GF-D8 (cell line): ENCODE measurements around the gene OR10S1.
"Not testable (repeated sequence)": the region's sequence is repeated elsewhere in the genome, so short reads cannot be mapped to it uniquely, and the experiment has no call there.

Experiments used
- DNase-seq: peaks from one replicate; lab custom pipeline; 2025; lab: John Stamatoyannopoulos, UW

Gene OR10S1, protein sequence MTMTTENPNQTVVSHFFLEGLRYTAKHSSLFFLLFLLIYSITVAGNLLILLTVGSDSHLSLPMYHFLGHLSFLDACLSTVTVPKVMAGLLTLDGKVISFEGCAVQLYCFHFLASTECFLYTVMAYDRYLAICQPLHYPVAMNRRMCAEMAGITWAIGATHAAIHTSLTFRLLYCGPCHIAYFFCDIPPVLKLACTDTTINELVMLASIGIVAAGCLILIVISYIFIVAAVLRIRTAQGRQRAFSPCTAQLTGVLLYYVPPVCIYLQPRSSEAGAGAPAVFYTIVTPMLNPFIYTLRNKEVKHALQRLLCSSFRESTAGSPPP

DNA sequence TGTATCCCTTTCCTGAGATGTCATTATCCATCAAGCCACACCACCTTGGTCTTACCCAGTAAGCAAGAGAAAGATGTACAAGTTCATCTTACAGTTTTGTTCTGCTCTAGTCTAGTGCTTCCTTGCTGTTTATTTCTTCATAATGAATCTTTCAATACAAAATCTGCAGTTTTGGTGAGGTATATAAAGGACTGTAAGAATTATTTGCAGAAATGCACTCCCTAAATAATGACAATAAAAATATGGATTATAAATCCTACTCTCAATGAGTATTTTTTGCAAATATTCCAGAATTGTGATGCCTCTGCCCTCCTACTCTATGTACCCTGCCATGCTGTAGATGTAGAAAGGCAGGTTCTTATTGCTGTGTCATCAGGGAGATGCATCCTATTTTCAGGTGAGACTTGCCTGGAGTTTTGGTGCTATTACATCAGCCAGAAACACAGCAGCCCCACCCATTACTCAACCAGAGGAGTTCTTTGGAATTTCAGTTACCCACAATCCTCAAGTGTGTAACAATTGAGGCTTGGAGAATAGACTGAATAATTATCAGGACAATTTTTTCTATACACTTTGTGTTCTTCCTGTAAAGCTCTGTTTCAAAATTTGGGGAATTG, at the start of gene OR10S1:
Gene OR10S1 (minus strand): TSS at position 51 of the 617 bp plus-strand sequence. CDS start 117 bp downstream, outside the sequence.
- no peak for DNase-seq

DNA sequence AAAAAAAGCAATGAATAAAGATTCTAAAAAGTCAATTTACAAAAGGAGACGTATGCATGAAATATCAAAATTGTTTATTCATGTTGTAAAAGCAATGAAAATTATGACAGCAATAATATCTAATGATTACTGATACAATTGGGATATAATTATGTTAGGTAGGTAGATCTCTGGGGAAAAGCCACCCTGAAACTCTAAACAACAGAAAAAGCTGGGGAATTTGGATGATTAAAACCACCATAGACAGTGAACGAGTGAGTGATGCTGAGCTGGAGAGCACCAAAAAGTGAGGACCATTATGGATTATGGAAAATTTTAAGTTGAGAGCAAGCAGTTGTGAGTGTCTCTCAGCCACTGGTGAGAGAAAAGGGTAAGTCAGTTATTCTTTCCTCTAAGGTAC, 48.9 kb upstream of the OR10S1 start, which contains the start of gene OR10G8:
Gene OR10G8 (plus strand): TSS at position 301 of the 400 bp plus-strand sequence. CDS start 2,825 bp downstream, outside the sequence.
- DNase-seq: no peak

DNA sequence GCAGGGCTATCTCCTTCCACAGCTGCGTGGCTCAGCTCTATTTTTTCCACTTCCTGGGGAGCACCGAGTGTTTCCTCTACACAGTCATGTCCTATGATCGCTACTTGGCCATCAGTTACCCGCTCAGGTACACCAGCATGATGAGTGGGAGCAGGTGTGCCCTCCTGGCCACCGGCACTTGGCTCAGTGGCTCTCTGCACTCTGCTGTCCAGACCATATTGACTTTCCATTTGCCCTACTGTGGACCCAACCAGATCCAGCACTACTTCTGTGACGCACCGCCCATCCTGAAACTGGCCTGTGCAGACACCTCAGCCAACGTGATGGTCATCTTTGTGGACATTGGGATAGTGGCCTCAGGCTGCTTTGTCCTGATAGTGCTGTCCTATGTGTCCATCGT, 38.3 kb upstream of the OR10S1 start:
- DNase-seq: not testable (repeated sequence)

DNA sequence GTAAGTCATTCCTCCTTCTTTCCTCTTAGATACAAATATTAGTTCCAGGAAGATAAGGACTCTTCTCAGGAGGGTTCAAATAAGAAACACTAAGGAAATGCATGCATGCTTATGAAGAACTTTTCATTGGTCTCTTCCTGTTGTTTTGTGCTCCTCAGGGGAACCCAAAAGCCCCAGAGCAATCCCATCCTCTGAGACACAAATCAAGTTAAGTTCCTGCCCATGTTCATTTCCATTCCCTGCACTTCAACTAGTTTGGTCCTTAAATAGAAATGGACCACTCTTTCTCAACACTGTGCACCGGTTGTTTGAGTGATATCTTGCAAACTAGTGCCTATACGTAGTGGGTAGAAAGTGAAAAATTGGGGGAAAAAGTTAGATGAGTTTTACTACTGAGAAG, 35.1 kb upstream of the OR10S1 start, which contains the start of gene OR10G4:
Gene OR10G4 (plus strand): TSS at position 301 of the 400 bp plus-strand sequence. CDS start 2,578 bp downstream, outside the sequence.
- no peak for DNase-seq

DNA sequence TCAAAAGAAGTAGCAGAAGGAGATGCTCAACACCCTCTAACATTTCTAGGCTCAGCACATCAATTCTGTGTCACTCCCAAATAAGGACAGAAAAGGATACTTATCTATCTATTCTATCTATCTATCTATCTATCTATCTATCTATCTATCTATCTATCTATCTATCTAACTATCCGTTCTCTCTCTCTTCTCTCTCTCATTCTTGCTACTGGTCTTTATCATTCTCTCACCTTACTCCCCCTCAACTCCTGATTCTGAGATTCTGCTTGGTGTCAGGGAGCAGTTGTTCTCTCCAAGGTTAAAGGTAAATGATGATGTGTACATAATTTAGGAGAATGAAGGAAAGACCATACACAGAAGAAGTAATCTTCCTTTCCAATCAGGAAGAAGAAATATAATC, 17.5 kb upstream of the OR10S1 start, which contains the start of gene OR10G6:
Gene OR10G6 (minus strand): TSS at position 43 of the 400 bp plus-strand sequence. CDS start 0 bp downstream, at position 43.
- DNase-seq: no peak

DNA sequence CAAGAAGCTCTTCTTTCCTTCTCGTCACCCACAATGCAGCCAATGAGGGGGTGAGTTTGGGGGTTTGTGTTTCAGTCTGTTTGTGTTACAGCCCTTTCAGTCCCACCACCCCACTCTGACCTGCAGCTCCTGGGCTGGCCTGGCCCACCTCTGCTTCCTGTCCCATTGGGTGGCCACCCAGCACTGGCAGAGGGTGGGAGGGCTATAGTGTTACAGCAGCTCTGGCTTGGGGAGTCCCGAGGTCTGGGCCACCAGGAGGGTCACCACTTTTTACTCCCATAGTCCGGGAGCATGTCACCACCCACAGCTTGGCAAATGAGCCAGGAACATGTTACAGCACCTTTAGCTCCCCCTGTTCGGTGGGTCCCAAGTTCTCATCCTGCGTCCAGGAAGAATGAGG, 1.7 kb upstream of the OR10S1 start:
- DNase-seq: no peak

DNA sequence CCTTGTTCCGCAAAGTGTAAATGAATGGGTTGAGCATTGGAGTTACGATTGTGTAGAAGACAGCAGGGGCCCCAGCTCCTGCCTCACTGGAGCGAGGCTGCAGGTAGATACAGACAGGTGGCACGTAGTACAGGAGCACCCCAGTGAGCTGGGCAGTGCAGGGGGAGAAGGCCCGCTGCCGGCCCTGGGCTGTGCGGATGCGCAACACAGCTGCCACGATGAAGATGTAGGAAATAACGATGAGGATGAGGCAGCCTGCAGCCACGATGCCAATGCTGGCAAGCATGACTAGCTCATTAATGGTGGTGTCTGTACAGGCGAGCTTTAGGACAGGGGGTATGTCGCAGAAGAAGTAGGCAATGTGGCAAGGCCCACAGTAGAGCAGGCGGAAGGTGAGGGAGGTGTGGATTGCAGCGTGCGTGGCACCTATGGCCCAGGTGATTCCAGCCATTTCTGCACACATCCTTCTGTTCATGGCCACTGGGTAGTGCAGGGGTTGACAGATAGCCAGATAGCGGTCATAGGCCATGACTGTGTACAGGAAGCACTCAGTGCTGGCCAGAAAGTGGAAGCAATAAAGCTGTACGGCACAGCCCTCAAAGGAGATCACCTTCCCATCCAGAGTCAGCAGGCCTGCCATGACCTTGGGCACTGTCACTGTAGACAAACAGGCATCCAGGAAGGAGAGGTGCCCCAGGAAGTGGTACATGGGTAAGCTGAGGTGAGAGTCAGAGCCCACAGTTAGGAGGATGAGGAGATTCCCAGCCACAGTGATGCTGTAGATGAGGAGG, 616 bp downstream of the OR10S1 start:
- DNase-seq: no peak

DNA sequence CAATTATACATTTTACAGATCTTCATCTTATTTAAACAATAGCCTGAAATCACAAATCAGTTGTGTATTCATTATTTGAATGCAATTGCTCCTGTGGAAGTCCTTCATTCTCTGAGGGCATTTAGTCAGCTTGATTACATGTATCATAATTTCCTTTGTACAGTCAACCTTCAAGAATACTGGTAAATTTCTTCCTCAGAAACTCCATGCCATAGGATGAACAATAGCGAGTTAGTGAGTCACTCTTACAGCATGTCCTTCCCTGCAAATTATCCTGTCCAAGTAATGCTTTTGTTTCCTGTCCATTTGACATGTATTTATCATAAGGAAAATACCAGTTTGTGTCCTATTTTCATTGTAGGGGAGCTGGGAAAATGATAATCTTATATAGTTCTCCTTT, 3.8 kb downstream of the OR10S1 start:
- no peak for DNase-seq

DNA sequence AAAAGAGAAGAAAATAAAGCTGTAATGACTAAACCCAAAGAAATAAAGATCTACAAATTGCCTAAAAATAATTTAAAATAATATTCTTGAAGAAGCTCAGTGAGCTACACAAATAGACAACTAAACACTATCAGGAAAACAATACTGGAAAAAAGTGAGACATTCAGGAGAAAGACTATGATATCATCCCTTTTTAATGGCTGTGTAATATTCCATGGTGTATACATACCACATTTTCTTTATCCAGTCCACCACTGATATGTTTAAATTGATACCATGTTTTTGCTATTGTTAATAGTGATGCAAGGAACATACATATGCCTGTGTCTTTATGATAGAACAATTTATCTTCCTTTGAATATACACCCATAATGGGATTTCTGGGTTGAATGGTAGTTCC, 20.8 kb downstream of the OR10S1 start:
- DNase-seq: no peak

DNA sequence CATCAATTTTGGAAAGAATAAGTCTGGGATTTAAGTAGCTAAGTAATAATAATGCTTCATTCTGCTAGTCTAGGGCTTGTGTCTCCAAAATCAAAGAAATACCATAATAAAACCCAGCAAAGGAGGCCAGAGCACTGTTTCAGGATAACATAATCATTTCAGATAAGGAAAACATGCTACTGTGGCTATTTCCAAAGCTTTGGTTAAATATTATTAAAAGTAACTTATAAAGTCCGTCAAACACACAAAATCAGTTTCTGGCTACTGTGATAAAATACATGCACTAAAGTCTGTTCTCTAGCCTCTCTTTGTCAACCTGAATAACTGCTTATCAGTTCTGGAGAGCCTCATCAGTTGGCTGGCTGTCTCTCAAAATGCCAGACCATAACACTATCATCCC, 32.4 kb downstream of the OR10S1 start:
- no peak for DNase-seq

DNA sequence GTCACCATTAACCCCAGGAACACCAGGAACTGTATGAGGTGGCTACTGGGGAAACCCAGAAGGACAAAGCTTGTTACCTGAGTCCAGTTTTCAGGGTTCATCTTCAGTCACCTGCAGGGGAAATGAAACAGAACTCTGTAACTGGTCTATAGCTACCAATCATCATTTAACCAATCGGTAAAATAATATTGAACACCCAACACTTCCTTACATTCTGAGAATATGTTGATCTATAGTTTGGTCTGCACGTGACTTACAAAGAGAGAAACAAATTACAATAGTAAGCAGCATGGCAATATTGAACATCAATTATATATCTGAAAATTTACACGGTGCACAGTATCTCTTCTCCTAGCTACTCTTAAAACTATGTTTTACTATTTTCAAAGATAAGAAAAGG, 33.8 kb downstream of the OR10S1 start, which contains the start of gene OR6T1:
Gene OR6T1 (minus strand): TSS at position 101 of the 400 bp plus-strand sequence. CDS start 0 bp downstream, at position 101.
- no peak for DNase-seq

DNA sequence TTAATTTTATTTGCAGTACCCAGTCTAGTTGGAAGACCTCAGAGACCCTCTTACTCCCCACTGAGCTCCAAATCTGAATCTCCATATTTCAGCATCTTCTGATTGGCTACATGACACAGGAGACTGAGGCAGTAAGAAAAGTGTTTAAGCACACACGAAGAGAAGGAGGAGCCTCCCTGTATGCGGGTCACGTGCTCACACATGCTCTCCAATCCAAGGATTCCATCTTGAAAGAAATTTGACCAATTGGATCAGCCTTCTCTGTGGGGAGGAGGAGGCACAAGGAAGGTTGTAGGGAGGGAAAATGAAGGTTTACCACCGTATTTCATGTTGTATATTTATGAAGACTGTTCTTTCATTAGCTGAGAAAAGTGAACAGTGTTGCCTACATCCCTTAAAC, 35.2 kb downstream of the OR10S1 start:
- no peak for DNase-seq

DNA sequence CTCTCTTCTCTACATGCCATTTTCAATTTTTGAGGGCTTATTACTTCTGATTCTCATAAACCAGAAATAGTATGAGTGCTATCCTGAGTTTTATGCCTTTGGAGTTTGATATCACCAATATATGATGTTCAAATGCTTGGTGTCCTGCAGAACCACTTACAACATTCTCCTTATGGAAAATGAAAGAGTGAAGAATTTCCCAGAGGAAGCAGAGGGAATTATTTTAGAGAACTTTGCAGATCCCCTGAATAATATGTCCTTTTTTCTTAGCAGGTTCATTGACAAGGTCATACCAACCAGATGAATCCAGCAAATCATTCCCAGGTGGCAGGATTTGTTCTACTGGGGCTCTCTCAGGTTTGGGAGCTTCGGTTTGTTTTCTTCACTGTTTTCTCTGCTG, 38.3 kb downstream of the OR10S1 start, which contains the start of gene OR4D5:
Gene OR4D5 (plus strand): TSS at position 301 of the 400 bp plus-strand sequence. CDS start 0 bp downstream, at position 301.
- DNase-seq: no peak
